ENCODE measurements around the gene ABHD17B.
"Not testable (repeated sequence)": the region's sequence is repeated elsewhere in the genome, so short reads cannot be mapped to it uniquely, and the experiment has no call there.

ABHD17B gene

DNA sequence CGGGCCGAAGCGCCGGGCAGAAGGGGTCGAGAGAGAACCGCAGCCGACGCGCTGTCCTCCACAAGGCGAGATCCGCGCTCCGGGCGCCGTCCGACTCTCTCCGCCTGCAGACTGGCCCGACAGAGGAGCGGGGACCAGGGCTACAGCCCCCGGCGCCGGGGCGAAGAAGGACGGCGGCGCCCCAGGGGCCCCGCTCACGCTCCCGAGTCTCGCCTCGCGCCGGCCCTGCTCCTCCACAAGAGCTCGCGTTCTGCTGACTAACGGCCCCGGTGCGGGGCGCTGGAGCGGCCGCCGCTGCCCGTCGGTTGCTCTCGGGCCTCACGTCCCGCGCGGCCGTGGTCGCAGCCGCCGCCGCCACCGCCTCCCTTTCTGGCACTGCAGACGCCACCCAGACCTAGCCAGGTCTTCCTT is 338 bp downstream of the ABHD17B start:
- H3K4me1 ChIP-seq (ENCODE audit: control insufficient read depth, insufficient read depth, low read length) = no peaks in the 10 kb centered on the region
- peaks cover 3% of the 10 kb centered on the region for H3K36me3 ChIP-seq (ENCODE audit: control insufficient read depth, insufficient read depth, low read length)
- no peaks in the 10 kb centered on the region for H3K9me3 ChIP-seq (ENCODE audit: control insufficient read depth, insufficient read depth, low read length)
- H3K4me3 ChIP-seq (ENCODE audit: low read depth, low read length) = peak overlapping the region; percentile 93
- H3K27me3 ChIP-seq (ENCODE audit: control insufficient read depth, insufficient read depth, low read length) = no peaks in the 10 kb centered on the region
- peak overlapping the region; percentile 93 for H3K9ac ChIP-seq (ENCODE audit: low read depth, low read length)

DNA sequence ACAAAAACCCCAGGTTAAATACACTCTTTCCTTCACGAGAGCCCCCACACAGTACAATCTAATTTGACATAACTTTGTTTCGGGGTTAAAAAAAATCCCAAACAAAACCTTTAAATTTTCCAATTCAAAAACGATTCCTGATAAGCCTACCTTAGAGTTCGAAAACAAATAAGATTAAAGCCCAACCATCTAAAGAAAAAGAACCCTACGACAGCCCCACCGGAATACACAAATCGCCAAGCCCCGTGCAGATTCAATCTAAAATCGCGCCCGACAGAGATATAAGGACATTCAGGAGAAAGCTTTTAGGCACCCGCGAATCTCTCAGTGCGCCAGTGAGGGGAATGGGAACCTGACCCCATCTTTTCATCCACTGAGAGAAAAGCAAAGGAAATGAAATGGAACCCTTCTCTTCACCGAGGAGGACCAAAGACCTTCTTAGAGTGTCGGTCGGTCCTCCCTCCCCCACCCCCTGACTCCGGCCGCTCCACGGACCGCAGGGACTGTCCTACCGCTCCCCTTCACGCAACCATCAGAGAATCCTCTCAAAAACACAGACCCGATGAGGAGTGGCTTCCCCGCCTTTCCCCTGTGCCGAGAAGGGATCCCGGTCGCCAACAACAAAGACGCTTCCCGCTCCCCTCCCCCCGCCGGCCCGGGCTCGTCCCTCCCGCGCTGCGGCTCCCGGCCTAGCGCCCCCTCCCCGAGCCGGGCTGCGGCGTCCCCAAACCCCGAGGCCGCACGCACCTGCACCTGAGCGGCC is 925 bp downstream of the ABHD17B start:
- peaks cover 3% of the 10 kb centered on the region for H3K36me3 ChIP-seq (ENCODE audit: control insufficient read depth, insufficient read depth, low read length)
- peak overlapping the region; percentile 93 for H3K4me3 ChIP-seq (ENCODE audit: low read depth, low read length)
- no peaks in the 10 kb centered on the region for H3K9me3 ChIP-seq (ENCODE audit: control insufficient read depth, insufficient read depth, low read length)
- H3K4me1 ChIP-seq (ENCODE audit: control insufficient read depth, insufficient read depth, low read length) = no peaks in the 10 kb centered on the region
- no peaks in the 10 kb centered on the region for H3K27me3 ChIP-seq (ENCODE audit: control insufficient read depth, insufficient read depth, low read length)
- peak overlapping the region; percentile 93 for H3K9ac ChIP-seq (ENCODE audit: low read depth, low read length)

DNA sequence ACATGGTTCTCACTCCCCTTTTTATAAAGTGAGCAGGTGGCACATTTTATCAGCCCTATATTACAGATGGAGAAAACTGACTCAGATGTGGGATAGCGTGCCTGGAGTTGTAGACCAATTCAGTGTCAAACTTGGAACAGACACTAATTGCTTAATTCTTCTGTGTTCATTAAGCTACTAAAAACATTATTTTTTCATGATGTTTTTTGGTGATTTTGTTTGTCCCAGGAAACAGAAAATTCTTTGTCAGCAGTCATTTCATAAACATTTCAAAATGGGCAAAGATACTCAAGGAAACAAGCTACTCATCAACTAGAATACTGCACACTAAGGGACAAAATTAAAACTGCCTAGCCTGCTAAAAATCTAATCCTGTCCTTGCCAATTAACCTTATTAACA is 2.2 kb downstream of the ABHD17B start:
- Histone ChIP-seq H3K4me1 (ENCODE audit: control insufficient read depth, insufficient read depth, low read length) (no peaks in the 10 kb centered on the region), H3K36me3 (ENCODE audit: control insufficient read depth, insufficient read depth, low read length) (peaks cover 3% of the 10 kb centered on the region), H3K9ac (ENCODE audit: low read depth, low read length) (no peak overlapping the region), H3K4me3 (ENCODE audit: low read depth, low read length) (peak overlapping the region; percentile 93), H3K9me3 (ENCODE audit: control insufficient read depth, insufficient read depth, low read length) (no peaks in the 10 kb centered on the region), H3K27me3 (ENCODE audit: control insufficient read depth, insufficient read depth, low read length) (no peaks in the 10 kb centered on the region)

DNA sequence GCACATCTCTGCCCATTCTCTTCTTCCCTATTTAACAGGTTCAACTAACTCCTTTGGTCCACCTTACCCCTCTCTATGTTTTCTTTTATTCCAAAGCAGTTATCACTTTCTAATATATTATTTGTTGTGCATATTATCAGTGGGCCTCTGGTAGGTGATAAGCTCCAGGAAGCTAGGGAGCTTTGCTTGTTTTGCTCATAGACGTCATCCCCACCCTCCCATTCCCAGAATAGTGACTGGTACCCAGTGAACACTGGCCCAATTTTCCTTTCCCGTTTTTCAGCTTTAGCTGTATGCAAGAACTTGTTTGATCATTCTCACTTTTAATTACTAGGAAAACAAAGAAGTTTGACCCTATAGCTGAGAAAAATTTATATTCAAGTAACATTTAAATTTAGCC is 6.9 kb downstream of the ABHD17B start:
- Histone ChIP-seq H3K4me1 (ENCODE audit: control insufficient read depth, insufficient read depth, low read length) (peaks cover 25% of the 10 kb centered on the region), H3K9me3 (ENCODE audit: control insufficient read depth, insufficient read depth, low read length) (no peaks in the 10 kb centered on the region), H3K27me3 (ENCODE audit: control insufficient read depth, insufficient read depth, low read length) (no peaks in the 10 kb centered on the region), H3K4me3 (ENCODE audit: low read depth, low read length) (no peak overlapping the region), H3K9ac (ENCODE audit: low read depth, low read length) (no peak overlapping the region), H3K36me3 (ENCODE audit: control insufficient read depth, insufficient read depth, low read length) (no peaks in the 10 kb centered on the region)

DNA sequence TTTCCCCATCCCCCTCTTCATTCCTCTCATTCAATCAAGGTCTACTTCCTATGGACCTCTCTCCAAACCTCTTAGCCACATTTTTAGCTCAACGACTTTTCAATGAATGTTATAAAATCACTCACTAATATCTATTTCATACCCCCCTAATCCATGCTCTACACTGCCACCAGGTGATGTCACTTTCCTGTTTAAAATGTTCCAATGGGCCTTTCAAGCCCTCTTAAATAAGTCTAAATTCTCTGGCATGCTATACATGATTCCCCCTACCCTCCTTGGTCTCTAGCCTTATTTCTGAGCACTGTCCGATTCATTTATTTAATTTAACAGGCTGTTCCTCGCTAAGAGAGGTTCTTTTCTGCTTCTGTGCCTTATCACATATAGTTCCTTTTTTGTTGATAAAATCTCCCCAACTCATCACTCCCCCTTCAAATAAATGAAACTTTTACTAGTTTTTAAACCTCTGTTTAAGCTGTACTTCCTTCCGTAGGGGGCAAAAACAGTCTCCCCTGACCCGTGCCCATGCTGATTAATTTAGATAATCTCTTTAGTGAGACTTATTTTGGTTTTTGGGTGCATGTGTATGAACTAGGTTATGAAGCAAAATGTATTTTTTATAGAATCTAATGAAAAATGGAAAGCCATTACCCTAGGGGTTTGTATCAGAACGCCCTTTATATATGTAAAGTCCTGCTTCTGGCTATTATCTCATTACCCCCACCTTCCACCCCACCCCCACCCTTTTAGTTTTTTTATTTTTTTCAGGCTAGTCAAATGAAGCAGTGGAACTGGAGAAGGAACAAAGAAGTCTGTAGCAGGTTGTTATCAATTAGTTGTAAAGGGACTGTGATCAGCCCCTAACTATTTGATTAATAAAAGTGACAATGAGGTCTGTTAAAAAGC is 9.0 kb downstream of the ABHD17B start:
- Histone ChIP-seq H3K4me1 (ENCODE audit: control insufficient read depth, insufficient read depth, low read length) (peaks cover 25% of the 10 kb centered on the region), H3K9ac (ENCODE audit: low read depth, low read length) (no peak overlapping the region), H3K9me3 (ENCODE audit: control insufficient read depth, insufficient read depth, low read length) (no peaks in the 10 kb centered on the region), H3K27me3 (ENCODE audit: control insufficient read depth, insufficient read depth, low read length) (no peaks in the 10 kb centered on the region), H3K4me3 (ENCODE audit: low read depth, low read length) (no peak overlapping the region), H3K36me3 (ENCODE audit: control insufficient read depth, insufficient read depth, low read length) (no peaks in the 10 kb centered on the region)

DNA sequence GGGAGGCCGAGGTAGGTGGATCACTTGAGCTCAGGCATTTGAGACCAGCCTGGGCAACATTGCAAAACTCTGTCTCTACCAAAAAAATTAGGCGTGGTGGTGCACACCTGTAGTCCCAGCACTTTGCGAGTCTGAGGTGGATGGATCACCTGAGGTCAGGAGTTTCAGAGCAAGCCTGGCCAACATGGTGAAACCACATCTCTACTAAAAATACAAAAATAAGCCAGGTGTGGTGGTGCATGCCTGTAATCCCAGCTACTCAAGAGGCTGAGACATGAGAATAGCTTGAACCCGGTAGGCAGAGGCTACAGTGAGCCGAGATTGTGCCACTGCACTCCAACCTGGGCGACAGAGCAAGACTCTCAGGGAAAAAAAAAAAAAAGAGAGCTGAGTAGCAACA is 12.2 kb downstream of the ABHD17B start:
- not testable (repeated sequence) for H3K36me3 ChIP-seq (ENCODE audit: control insufficient read depth, insufficient read depth, low read length); H3K4me3 ChIP-seq (ENCODE audit: low read depth, low read length); H3K9me3 ChIP-seq (ENCODE audit: control insufficient read depth, insufficient read depth, low read length); H3K9ac ChIP-seq (ENCODE audit: low read depth, low read length); H3K27me3 ChIP-seq (ENCODE audit: control insufficient read depth, insufficient read depth, low read length)
- peaks cover 29% of the 10 kb centered on the region for H3K4me1 ChIP-seq (ENCODE audit: control insufficient read depth, insufficient read depth, low read length)

DNA sequence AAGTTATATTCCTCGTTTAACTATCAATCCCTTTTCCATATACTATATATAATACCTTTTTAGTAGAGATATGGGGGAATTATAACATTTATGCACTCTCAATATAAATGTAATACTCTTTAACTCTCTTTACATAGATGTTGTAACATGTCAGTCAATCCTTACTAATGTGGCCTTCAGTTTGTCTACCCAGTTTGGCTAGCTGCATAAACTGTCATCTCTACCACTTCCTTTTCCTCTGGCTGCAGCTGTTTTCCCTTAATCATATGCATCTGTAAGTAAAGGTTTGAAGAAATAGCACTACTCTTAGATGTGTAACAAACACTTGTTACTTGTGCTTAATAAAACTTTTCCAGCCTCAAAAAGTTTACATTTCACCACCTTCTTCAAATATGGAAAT is 13.4 kb downstream of the ABHD17B start:
- H3K36me3 ChIP-seq (ENCODE audit: control insufficient read depth, insufficient read depth, low read length) = no peaks in the 10 kb centered on the region
- no peak overlapping the region for H3K4me3 ChIP-seq (ENCODE audit: low read depth, low read length)
- peaks cover 19% of the 10 kb centered on the region for H3K4me1 ChIP-seq (ENCODE audit: control insufficient read depth, insufficient read depth, low read length)
- no peaks in the 10 kb centered on the region for H3K27me3 ChIP-seq (ENCODE audit: control insufficient read depth, insufficient read depth, low read length)
- no peak overlapping the region for H3K9ac ChIP-seq (ENCODE audit: low read depth, low read length)
- H3K9me3 ChIP-seq (ENCODE audit: control insufficient read depth, insufficient read depth, low read length) = no peaks in the 10 kb centered on the region

DNA sequence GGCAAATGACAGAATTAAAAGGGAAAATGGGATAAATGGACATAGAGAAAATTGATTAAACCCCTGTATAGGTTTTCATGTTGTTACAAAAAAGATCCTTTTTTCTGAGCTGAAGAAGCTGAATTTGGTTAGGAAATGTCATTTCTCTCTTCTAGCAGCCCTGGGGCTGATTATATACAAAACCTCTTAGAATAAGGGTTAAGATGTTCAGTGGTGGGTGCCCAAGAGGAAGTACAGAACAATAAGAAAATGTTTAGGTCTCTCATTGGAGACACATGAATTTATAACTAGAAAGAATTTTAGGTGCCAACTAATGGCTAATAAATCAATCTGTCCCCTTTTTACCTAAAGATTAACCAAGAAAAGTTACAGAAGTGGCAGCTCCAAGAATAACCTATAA is 14.2 kb downstream of the ABHD17B start:
- Histone ChIP-seq H3K27me3 (ENCODE audit: control insufficient read depth, insufficient read depth, low read length) (no peaks in the 10 kb centered on the region), H3K4me3 (ENCODE audit: low read depth, low read length) (no peak overlapping the region), H3K4me1 (ENCODE audit: control insufficient read depth, insufficient read depth, low read length) (peaks cover 12% of the 10 kb centered on the region), H3K36me3 (ENCODE audit: control insufficient read depth, insufficient read depth, low read length) (no peaks in the 10 kb centered on the region), H3K9ac (ENCODE audit: low read depth, low read length) (no peak overlapping the region), H3K9me3 (ENCODE audit: control insufficient read depth, insufficient read depth, low read length) (no peaks in the 10 kb centered on the region)

DNA sequence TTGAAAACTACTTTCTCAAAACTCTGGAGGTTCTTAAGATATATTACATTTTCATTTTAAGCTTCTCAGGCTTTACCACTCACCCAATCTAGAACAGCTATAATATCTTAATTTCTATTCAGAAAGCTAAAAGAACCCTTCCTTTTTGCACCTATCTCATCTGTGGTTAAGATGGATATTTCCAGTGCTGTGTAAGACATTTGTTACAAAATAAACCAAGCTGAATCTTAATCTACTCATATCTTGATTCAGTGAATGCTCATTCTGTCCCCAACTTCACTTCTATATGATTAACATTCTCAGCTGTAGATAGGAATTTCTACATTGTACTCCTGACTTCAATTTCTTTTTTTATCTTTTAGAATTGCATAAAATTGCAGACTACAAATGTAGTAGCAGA is 15.0 kb downstream of the ABHD17B start:
- H3K4me3 ChIP-seq (ENCODE audit: low read depth, low read length) = no peak overlapping the region
- no peaks in the 10 kb centered on the region for H3K9me3 ChIP-seq (ENCODE audit: control insufficient read depth, insufficient read depth, low read length)
- H3K9ac ChIP-seq (ENCODE audit: low read depth, low read length) = no peak overlapping the region
- no peaks in the 10 kb centered on the region for H3K36me3 ChIP-seq (ENCODE audit: control insufficient read depth, insufficient read depth, low read length)
- peaks cover 7% of the 10 kb centered on the region for H3K4me1 ChIP-seq (ENCODE audit: control insufficient read depth, insufficient read depth, low read length)
- no peaks in the 10 kb centered on the region for H3K27me3 ChIP-seq (ENCODE audit: control insufficient read depth, insufficient read depth, low read length)

DNA sequence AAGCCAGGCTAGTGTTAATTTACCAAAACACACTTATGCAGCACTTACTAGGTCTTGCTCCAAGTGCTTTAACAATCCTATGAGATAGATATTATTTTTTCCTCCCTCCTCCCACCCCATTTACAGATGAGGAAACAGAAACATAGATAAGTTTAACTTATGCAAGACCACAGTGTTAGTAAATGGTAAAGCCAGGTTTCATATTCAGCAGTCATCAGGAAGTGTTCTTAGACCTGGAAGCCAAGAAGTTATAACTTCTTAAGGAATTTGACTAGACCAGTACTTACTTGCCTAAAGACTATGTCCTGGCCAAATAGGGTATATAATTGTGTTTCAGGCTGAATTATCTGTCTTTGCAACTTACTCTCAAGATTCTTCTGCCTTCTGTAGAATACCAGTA is 15.9 kb downstream of the ABHD17B start:
- no peaks in the 10 kb centered on the region for H3K9me3 ChIP-seq (ENCODE audit: control insufficient read depth, insufficient read depth, low read length)
- peaks cover 7% of the 10 kb centered on the region for H3K4me1 ChIP-seq (ENCODE audit: control insufficient read depth, insufficient read depth, low read length)
- H3K27me3 ChIP-seq (ENCODE audit: control insufficient read depth, insufficient read depth, low read length) = no peaks in the 10 kb centered on the region
- no peaks in the 10 kb centered on the region for H3K36me3 ChIP-seq (ENCODE audit: control insufficient read depth, insufficient read depth, low read length)
- no peak overlapping the region for H3K4me3 ChIP-seq (ENCODE audit: low read depth, low read length)
- H3K9ac ChIP-seq (ENCODE audit: low read depth, low read length) = no peak overlapping the region

DNA sequence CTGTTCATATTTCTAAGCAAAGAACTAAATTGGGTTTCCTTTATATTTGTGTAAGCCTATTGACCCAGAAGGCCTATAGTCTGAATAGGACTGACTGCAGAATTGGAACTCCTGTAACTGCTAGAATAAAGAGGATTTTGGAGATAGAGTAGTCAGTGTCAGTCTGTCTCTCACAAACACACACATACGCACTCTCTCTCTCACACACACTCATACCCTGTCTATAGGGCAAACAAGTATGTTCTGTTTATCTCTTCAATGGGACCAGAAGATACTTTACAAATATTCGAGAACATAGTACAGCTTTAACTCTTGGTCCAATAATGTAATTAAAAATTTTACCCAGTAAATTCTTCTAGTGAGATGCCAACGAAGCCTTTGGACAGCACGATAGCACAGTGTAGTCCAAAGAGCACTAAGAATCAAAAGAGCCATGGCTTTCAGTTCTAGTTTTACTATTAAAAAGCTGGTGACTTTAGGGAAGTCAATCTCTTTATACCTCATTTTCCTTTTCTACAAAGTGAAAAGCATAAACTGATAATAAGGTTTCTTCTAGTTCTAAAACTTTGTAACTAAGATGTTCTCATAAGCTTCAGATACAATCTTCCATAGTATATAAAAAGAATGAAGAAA is 19.3 kb downstream of the ABHD17B start:
- Histone ChIP-seq H3K4me1 (ENCODE audit: control insufficient read depth, insufficient read depth, low read length) (peaks cover 6% of the 10 kb centered on the region), H3K9ac (ENCODE audit: low read depth, low read length) (no peak overlapping the region), H3K9me3 (ENCODE audit: control insufficient read depth, insufficient read depth, low read length) (no peaks in the 10 kb centered on the region), H3K4me3 (ENCODE audit: low read depth, low read length) (no peak overlapping the region), H3K27me3 (ENCODE audit: control insufficient read depth, insufficient read depth, low read length) (no peaks in the 10 kb centered on the region), H3K36me3 (ENCODE audit: control insufficient read depth, insufficient read depth, low read length) (no peaks in the 10 kb centered on the region)
